Activated CD4-positive, alpha-beta T cell treated with anti-CD3 and anti-CD28 coated beads, Interleukin-2, amount 10 ng/mL, durations not matched to agents 7 days and 5 days (primary cell): ENCODE data around the gene IRGC. TPM values are rescaled to one million over a fixed set of nuclear protein-coding genes. Genes with fewer than 3 reads are reported as not detected.
A peak's percentile ranks its signal among the peaks of the same experiment; 100 is the strongest.

Experiments
- CTCF ChIA-PET: fragments of 350-600 bp; sonication (Branson Sonifier 250); formaldehyde crosslinking; loops from one replicate; lab custom pipeline; 2021; ENCODE audit warnings: antibody characterized with exemption; lab: Charles Lee
- POLR2A ChIA-PET: fragments of 350-600 bp; sonication (Branson Sonifier 250); formaldehyde crosslinking; loops from one replicate; lab custom pipeline; 2021; ENCODE audit warnings: antibody characterized with exemption; lab: Charles Lee
- DNase-seq: peaks from one replicate; pipeline ENCODE4 v3.0.0-alpha.2; 2020
- H3K27ac Mint-ChIP-seq: one replicate; pipeline ENCODE4 v1.8.0; 2021; ENCODE audit warnings: mild to moderate bottlenecking, moderate library complexity, mixed read lengths
- H3K27me3 Mint-ChIP-seq: one replicate; pipeline ENCODE4 v1.8.0; 2021; ENCODE audit warnings: mixed read lengths
- H3K36me3 Mint-ChIP-seq: one replicate; pipeline ENCODE4 v1.8.0; 2021; ENCODE audit warnings: low read depth, mixed read lengths
- H3K4me1 Mint-ChIP-seq: one replicate; pipeline ENCODE4 v1.8.0; 2021; ENCODE audit warnings: mixed read lengths
- H3K4me3 Mint-ChIP-seq: one replicate; pipeline ENCODE4 v1.8.0; 2021; ENCODE audit warnings: mild to moderate bottlenecking, moderate library complexity, mixed read lengths
- H3K9me3 Mint-ChIP-seq: one replicate; pipeline ENCODE4 v1.8.0; 2021; ENCODE audit warnings: mixed read lengths
- total RNA-seq, 2 experiments: library from RNA; stranded (reverse); gene quantifications; one replicate each; pipeline ENCODE4 v1.2.3, GENCODE V29; 2021

Gene IRGC
- total RNA-seq, 2 experiments from 2014 or later: not detected

DNA sequence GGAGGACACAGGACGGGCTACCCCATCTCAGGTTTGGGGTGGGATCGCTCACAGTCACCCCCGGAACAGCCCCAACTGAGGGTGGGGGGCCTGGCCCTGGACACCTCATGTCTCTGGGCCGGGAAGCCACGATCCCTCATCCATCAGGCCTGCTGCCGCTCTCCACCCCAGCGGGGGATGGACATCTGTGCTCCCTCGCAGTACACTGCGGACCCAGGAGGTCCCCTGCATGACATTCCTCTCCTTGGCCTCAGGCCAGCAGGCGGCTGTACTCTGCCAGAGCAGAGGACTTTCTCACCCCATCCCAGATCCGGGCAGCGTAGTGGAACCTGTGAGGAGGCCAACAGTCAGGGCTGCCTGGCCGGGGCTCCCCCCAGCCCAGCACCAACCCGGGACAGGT, 15.5 kb downstream of the IRGC start:
- no peaks in the 10 kb centered on the region for H3K9me3 Mint-ChIP-seq
- DNase-seq: no peak
- H3K4me1 Mint-ChIP-seq: no peaks in the 10 kb centered on the region
- H3K36me3 Mint-ChIP-seq: peaks cover 50% of the 10 kb centered on the region
- no peaks in the 10 kb centered on the region for H3K27me3 Mint-ChIP-seq
- POLR2A ChIA-PET: no interaction called here
- CTCF ChIA-PET: interaction anchor here (1.5 to 1.6 kb wide), 2 partner anchors 10 to 14 kb away, joined by 4 to 5 read pairs; no protein-coding TSS in a partner anchor
- H3K4me3 Mint-ChIP-seq: no peak overlapping the region
- no peak overlapping the region for H3K27ac Mint-ChIP-seq

DNA sequence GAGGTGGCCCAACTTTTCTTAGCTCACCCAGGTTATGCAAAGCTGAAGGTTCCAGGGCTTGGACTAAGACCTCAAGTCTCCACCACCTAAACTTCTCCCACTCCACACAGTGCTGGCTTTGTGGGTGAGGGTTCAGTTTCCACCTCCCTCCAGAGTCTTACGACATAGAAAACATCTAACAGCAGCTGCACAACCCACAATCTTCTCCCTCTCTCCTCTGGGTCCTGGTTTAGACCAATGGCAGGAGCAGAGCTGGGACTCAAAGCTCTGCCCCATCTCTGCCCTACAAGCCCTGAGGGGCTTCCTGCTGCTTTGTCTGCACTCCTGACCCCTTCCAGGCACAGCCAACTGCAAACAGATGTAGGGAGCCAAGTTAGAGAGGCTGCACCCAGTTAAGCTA, 16.0 kb downstream of the IRGC start:
- H3K4me1 Mint-ChIP-seq: no peaks in the 10 kb centered on the region
- H3K27me3 Mint-ChIP-seq: no peaks in the 10 kb centered on the region
- no peak for DNase-seq
- ChIA-PET POLR2A (no interaction called here), CTCF (interaction anchor here (0.9 to 1.6 kb wide), 4 partner anchors 11 to 35 kb away, joined by 3 to 5 read pairs (median 4); no protein-coding TSS in a partner anchor)
- H3K4me3 Mint-ChIP-seq: no peak overlapping the region
- H3K36me3 Mint-ChIP-seq: peaks cover 55% of the 10 kb centered on the region
- H3K9me3 Mint-ChIP-seq: no peaks in the 10 kb centered on the region
- peak overlapping the region; percentile 5 for H3K27ac Mint-ChIP-seq

DNA sequence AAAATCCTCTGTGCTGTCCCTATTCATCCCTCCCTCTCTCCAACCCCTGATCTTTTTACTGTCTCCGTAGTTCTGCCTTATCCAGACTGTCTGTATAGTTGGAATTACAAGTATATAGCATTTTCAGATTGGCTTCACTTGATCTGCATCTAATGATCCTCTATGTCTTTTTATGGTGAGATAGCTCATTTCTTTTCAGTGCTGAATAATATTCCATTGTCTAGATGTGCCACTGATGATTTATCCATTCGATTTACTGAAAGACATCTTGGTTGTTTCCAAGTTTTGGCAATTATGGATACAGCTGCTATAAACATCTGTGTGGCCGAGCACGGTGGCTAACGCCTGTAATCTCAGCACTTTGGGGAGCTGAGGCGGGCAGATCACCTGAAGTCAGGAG, 19.1 kb downstream of the IRGC start:
- Mint-ChIP-seq H3K9me3 (no peaks in the 10 kb centered on the region), H3K36me3 (peaks cover 63% of the 10 kb centered on the region), H3K4me1 (peaks cover 9% of the 10 kb centered on the region)

DNA sequence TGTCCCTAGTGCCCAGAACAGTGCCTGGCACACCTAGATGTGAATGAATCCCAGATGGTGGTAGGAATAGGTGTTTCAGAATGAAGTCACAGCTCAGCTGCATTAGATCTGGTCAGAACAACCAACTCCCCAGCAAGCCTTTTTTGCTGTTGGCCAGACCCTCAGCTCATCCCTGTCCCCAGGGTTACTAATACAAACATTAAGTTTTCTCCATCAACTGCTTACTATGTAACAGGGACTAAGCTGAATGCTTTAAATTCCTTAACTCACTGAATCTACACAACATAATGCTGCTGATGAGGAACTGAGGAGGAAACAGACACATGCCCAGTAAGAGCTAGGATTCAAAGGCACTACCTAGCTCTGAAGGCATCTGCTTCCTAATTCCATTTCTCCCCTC, 20.1 kb downstream of the IRGC start:
- ChIA-PET POLR2A (no interaction called here), CTCF (interaction anchor here (1.2 to 1.3 kb wide), 4 partner anchors 9 to 181 kb away, joined by 3 to 5 read pairs (median 5); no protein-coding TSS in a partner anchor)
- Mint-ChIP-seq H3K4me1 (peaks cover 16% of the 10 kb centered on the region), H3K27me3 (no peaks in the 10 kb centered on the region), H3K9me3 (no peaks in the 10 kb centered on the region), H3K36me3 (peaks cover 67% of the 10 kb centered on the region), H3K4me3 (no peak overlapping the region), H3K27ac (no peak overlapping the region)
- DNase-seq: no peak

More for the DNA sequence above, 19.1 kb downstream of the IRGC start:
- Mint-ChIP-seq H3K27ac (no peak overlapping the region), H3K27me3 (no peaks in the 10 kb centered on the region), H3K4me3 (no peak overlapping the region)
- ChIA-PET CTCF (interaction anchor here (1.1 to 1.3 kb wide), 2 partner anchors 10 to 67 kb away, joined by 3 to 5 read pairs; no protein-coding TSS in a partner anchor), POLR2A (no interaction called here)
- DNase-seq: no peak

GRCh38 chr19:43738780-43739211, 22.9 kb downstream of the IRGC start:
- Mint-ChIP-seq H3K9me3 (no peaks in the 10 kb centered on the region), H3K36me3 (peaks cover 64% of the 10 kb centered on the region), H3K27me3 (no peaks in the 10 kb centered on the region), H3K4me1 (peaks cover 16% of the 10 kb centered on the region), H3K4me3 (no peak overlapping the region), H3K27ac (peak overlapping the region; percentile 72)
- ChIA-PET CTCF (no interaction called here), POLR2A (no interaction called here)
- no peak for DNase-seq

GRCh38 chr19:43739439-43740235, 23.8 kb downstream of the IRGC start:
- Mint-ChIP-seq H3K4me1 (peaks cover 16% of the 10 kb centered on the region), H3K36me3 (peaks cover 71% of the 10 kb centered on the region), H3K9me3 (no peaks in the 10 kb centered on the region), H3K27me3 (no peaks in the 10 kb centered on the region), H3K4me3 (no peak overlapping the region), H3K27ac (peak overlapping the region; percentile 47)
- POLR2A ChIA-PET: no interaction called here
- DNase-seq: no peak
- CTCF ChIA-PET: no interaction called here

DNA sequence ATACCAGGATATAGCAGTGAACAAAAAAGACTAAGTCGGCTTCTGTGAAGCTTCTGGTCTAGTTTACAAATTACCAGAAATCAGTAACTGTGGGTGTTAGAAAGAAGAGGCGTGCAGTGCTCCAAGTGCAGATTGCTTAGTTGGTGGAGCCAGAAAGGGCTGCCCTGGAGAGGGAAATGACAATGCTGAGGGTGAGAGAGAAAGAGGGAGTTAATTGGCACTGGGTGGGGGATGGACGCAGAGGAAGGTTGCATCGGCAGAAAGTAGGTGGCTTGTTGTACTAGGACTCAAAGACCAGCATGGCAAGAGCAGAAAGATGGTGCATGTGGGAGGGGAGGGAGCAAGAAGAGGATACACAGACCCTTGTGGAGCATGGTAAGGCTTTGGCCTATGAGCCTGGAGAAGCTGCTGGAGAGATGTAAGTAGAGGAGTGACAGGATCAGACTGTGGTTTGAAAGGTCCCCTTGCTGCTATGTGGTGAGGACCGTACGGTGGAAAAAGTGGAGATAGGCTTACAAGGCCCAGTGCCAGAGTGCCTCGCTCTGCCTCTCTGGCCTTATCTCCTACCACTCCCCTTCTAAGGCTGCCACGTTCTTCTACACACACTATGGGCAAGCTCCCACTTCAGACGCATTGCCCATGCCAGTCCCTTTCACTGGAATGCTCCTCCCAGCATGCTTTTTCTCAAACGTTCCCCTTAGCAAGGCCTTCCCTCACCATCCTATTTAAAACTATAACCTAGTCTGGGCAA, 25.4 kb downstream of the IRGC start:
- peaks cover 20% of the 10 kb centered on the region for H3K4me1 Mint-ChIP-seq
- H3K36me3 Mint-ChIP-seq: peaks cover 70% of the 10 kb centered on the region
- no peaks in the 10 kb centered on the region for H3K9me3 Mint-ChIP-seq
- no peak overlapping the region for H3K4me3 Mint-ChIP-seq
- no peaks in the 10 kb centered on the region for H3K27me3 Mint-ChIP-seq
- ChIA-PET CTCF (interaction anchor here (0.6 to 0.9 kb wide), 2 partner anchors 10 to 1354 kb away, joined by 3 read pairs; no protein-coding TSS in a partner anchor), POLR2A (no interaction called here)
- DNase-seq: no peak
- no peak overlapping the region for H3K27ac Mint-ChIP-seq

- no peaks in the 10 kb centered on the region for H3K9me3 Mint-ChIP-seq
- ChIA-PET CTCF (interaction anchor here (0.9 to 1.2 kb wide), 3 partner anchors 22 to 45 kb away, joined by 3 to 4 read pairs (median 3); no protein-coding TSS in a partner anchor), POLR2A (no interaction called here)
- H3K4me1 Mint-ChIP-seq: peaks cover 22% of the 10 kb centered on the region
- no peaks in the 10 kb centered on the region for H3K27me3 Mint-ChIP-seq
- no peak overlapping the region for H3K4me3 Mint-ChIP-seq
- DNase-seq: no peak
- no peak overlapping the region for H3K27ac Mint-ChIP-seq
- H3K36me3 Mint-ChIP-seq: peaks cover 67% of the 10 kb centered on the region
Observed at GRCh38 chr19:43743059-43743458, 27.2 kb downstream of the IRGC start.

DNA sequence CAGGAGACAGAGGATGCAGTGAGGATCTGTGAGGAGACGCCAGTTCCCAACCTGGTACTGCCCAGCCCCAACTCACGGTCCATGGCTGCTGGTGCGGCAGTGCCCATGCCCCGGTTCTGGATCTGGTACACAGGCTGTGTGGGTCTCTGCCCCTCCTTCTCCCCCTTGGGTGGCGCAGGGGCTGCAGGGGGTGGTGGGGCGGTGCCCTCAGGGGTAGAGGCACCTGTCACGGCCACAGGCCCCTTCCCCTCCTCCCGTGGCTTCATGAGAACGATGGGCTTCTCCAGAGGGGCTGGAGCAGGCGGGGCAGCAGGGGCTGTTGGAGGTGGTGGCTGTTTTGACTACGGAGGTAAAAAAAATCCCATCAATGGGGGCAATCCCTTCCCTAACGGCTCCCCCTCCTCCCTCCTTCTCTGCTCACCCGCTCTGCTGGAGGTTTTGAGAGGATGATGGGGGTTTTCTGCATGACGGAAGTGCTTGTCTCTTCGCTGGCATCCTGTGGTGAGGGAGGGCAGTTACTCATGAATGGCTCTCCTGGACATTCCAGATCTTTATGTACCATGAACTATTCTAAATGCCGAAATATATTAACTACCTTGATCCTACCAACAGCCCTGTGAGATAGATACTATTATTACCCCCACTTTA, 31.8 kb downstream of the IRGC start:
- H3K27ac Mint-ChIP-seq: no peak overlapping the region
- CTCF ChIA-PET: interaction anchor here (0.6 to 1.4 kb wide), 2 partner anchors 62 to 268 kb away, joined by 4 read pairs; no protein-coding TSS in a partner anchor
- no peaks in the 10 kb centered on the region for H3K27me3 Mint-ChIP-seq
- H3K4me3 Mint-ChIP-seq: no peak overlapping the region
- H3K9me3 Mint-ChIP-seq: no peaks in the 10 kb centered on the region
- peaks cover 69% of the 10 kb centered on the region for H3K36me3 Mint-ChIP-seq
- POLR2A ChIA-PET: no interaction called here
- DNase-seq: no peak
- peaks cover 22% of the 10 kb centered on the region for H3K4me1 Mint-ChIP-seq

GRCh38 chr19:43748205-43748594, 32.3 kb downstream of the IRGC start:
- POLR2A ChIA-PET: no interaction called here
- Mint-ChIP-seq H3K36me3 (peaks cover 69% of the 10 kb centered on the region), H3K9me3 (no peaks in the 10 kb centered on the region), H3K27me3 (no peaks in the 10 kb centered on the region), H3K4me1 (peaks cover 27% of the 10 kb centered on the region), H3K4me3 (no peak overlapping the region), H3K27ac (no peak overlapping the region)
- no peak for DNase-seq
- CTCF ChIA-PET: interaction anchor here (1.4 kb wide), 1 partner anchor 61 kb away, joined by 4 read pairs; no protein-coding TSS in a partner anchor

GRCh38 chr19:43748685-43749084, 32.8 kb downstream of the IRGC start:
- POLR2A ChIA-PET: no interaction called here
- CTCF ChIA-PET: no interaction called here
- DNase-seq: no peak
- H3K4me1 Mint-ChIP-seq: peaks cover 32% of the 10 kb centered on the region
- no peak overlapping the region for H3K27ac Mint-ChIP-seq
- peaks cover 67% of the 10 kb centered on the region for H3K36me3 Mint-ChIP-seq
- no peaks in the 10 kb centered on the region for H3K9me3 Mint-ChIP-seq
- no peak overlapping the region for H3K4me3 Mint-ChIP-seq
- H3K27me3 Mint-ChIP-seq: no peaks in the 10 kb centered on the region

- CTCF ChIA-PET: interaction anchor here (0.6 kb wide), 1 partner anchor 80 kb away, joined by 3 read pairs; no protein-coding TSS in a partner anchor
- no peaks in the 10 kb centered on the region for H3K27me3 Mint-ChIP-seq
- no peak for DNase-seq
- H3K27ac Mint-ChIP-seq: no peak overlapping the region
- H3K36me3 Mint-ChIP-seq: peaks cover 65% of the 10 kb centered on the region
- peaks cover 37% of the 10 kb centered on the region for H3K4me1 Mint-ChIP-seq
- POLR2A ChIA-PET: no interaction called here
- no peak overlapping the region for H3K4me3 Mint-ChIP-seq
- no peaks in the 10 kb centered on the region for H3K9me3 Mint-ChIP-seq
Observed at GRCh38 chr19:43749152-43749551, 33.3 kb downstream of the IRGC start.
